HG02943 (cell line): Measurements from ENCODE around the gene PNLIPRP1.

Experiments
- ATAC-seq: cut with Tn5 transposase; IDR thresholded peaks from one replicate; pipeline ENCODE4 v1.9.1; 2021; ENCODE audit warnings: mild to moderate bottlenecking, low read depth, moderate library complexity; ENCODE audit not compliant: unreplicated experiment

The PNLIPRP1 gene

DNA sequence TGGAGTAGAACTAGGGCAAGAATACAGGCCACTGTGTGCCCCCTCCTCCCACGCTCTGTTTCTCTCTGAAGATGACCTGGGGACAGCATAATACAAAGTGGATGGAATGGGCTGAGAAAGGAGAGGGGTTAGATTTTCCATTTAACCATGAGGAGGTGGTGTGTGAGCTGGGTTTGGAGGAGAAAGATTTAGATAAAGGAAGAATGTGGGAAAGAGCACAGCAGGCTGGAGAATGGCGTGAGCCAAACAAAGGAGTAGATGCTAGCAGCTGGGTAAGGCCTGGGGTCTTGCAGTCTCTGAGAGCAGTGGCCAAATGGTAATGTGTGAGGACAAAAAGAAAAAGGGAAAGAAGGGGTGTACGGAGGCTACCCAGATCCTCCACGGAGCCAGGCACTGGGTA lies 38.6 kb downstream of the PNLIPRP1 start:
- no peak for ATAC-seq

DNA sequence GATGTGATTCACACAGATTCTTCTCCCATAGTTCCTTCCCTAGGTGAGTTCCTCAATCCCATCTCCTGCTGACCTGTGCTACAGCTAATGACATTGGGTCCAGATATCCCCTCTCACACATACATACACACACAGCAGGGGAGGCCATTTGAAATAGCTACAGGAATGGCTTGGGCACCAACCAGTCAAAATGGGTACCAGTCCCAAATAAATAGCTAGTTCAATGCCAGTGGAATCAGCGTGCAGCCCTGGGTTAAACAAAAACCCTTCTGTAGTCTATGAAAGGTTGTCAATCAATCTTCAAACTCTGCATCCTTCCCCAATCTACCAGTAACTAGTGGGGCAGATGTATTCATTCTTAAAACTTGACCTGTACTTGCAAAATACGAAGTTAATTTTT lies 39.3 kb downstream of the PNLIPRP1 start:
- no peak for ATAC-seq

GRCh38 chr10:116631871-116632295 lies 41.1 kb downstream of the PNLIPRP1 start:
- ATAC-seq = no peak

DNA sequence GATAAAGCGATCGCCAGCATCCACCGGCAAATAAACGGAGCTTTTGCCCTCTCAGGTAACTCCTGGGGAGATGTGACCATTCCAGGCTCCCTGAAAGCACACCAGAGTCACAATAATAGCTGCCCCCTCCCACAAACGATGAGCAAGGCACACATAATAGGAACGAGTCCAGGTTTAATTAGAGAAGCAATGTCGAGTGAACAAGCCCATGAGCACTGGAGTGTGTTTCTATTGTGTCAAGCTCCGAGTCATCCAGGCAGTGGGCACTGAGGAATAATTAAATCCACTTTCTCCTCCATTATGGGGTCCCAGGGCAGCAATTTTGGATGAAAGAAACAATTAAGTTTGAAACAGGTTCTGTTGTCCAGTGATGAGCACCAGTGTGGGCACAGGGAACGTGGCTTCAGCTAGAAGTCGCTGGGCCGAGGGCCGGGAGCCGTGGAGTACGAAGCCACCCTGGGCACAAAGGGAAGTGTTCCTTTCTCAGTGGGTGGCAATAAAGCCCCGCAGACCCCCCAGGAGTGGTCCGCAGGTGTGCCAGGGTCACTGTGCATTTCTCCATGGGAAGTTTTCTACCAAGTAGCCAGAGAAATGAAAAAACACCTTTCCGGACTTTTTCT lies 41.9 kb downstream of the PNLIPRP1 start:
- ATAC-seq = no peak

DNA sequence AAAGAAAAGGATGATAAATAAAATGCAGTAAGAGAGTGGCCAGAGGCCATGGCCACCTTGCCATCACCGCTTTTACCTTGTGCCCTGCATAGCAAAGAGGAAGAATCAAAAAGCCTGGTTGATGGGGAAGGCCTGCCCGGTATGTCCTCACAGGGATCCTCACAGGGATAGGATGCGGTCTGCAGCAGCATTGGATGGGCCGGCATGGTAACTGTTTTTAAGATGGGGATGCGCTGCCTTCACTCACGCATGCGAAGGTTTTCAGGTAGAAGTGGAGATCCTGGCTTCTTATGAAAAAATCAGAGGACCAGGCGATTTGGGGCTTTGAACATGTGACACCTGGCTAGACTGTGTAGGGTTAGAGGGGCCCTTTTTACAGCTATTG lies 42.4 kb downstream of the PNLIPRP1 start:
- ATAC-seq = no peak

GRCh38 chr10:116634126-116634975 lies 43.6 kb downstream of the PNLIPRP1 start:
- no peak for ATAC-seq

GRCh38 chr10:116636385-116636784 lies 45.6 kb downstream of the PNLIPRP1 start:
- no peak for ATAC-seq

DNA sequence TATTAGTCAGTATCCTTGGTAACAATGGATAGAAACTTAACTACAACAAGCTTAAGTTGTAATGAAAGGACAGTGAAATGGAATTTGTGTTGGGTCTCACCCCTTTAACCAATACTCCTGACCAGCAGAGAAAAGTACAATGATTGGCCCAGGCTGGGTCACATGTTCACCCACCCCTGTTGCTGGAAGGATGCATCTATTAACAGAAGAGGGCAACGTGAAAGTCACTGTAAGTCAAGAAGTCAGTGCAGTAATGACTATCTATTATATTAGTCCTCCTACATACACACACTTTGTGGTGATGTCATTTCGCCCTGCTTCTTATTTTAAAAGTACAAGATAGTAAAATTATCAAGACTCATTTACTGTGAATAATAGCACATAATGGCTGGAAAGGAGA lies 46.2 kb downstream of the PNLIPRP1 start:
- no peak for ATAC-seq

DNA sequence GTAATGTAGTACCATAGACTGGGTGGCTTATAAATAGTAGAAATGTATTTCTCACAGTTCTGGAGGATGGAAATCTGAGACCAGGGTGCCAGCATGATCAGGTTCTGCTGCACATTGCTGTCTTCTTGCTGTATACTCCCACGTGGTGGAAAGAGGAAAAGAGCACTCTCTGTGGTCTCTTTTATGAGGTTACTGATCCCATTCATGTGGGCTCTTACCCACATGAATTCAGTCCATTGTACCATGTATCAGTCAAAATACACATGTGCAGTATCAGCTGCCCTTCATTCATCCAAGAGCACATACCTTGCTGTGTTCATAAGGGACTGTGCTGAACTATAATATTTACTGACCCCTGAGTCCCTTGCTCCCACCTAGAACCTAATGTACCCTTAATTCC lies 47.1 kb downstream of the PNLIPRP1 start:
- ATAC-seq = no peak

GRCh38 chr10:116646502-116646901 lies 55.7 kb downstream of the PNLIPRP1 start:
- no peak for ATAC-seq

GRCh38 chr10:116648903-116649302 lies 58.1 kb downstream of the PNLIPRP1 start:
- ATAC-seq = no peak

- no peak for ATAC-seq
Observed at GRCh38 chr10:116653885-116654284, 63.1 kb downstream of the PNLIPRP1 start.

DNA sequence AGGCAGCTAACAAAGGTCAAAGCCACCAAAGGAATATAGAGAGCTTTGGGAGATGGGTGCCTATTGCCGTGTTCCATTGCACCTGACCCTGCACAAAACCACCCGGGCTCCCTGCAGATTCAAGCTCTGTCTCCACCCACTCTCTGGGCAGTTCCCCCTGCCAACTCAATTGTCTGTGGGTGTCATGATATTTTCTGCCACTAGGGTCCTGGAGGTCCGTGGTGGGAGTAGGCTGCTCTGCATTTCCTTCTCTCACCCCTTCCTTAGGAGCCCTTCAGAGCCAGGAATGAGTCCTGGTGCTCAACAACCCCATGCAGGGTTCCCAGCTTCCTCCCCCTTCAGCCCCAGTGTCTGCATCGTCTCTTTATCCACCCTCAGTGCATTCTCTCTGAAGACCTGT lies 64.1 kb downstream of the PNLIPRP1 start:
- ATAC-seq = no peak

GRCh38 chr10:116655568-116655967 lies 64.8 kb downstream of the PNLIPRP1 start:
- ATAC-seq = no peak

- ATAC-seq = no peak
Observed at GRCh38 chr10:116656044-116656443, 65.3 kb downstream of the PNLIPRP1 start.

DNA sequence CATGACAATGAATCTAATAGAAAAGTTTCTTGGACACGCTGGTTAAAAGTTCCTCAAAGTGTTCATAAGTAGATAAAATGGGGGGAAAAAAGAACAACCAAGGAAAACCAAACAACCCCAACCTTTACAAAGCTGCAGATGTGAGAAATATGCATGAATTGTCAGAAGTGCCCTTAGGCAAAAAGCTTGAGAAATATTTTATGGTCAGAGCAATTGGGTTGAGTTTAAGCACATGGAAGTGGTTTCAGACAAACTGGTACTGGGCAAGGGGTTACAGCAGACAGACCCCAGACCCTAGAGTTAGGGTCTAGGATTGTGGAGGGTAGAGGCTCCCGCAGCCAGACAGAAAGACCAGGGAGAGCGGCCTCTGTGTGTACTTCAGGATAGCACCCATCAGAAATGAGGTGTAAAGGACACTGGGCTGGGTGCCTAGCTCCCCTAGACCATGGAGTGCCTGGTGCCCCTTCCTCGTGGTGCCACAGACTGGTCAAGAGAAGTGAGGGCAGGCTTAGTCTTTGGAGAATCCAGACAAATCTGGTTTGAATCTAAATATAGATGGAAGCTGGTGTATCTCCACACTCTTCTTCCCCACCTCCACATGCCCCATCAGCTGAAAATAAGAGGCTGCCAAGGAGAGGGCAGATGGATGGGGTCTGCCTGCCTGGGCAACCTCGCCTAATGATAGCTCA lies 67.2 kb downstream of the PNLIPRP1 start:
- no peak for ATAC-seq
